CD4-positive, alpha-beta T cell treated with Interleukin-15 for 4 hours (primary cell): ENCODE data around the gene FEZ2.

Source experiments
- DNase-seq: peaks from one replicate; pipeline ENCODE4 v3.0.0-alpha.2; 2020; ENCODE audit warnings: low spot score

FEZ2 gene

GRCh38 chr2:36561237-36561944, 36.6 kb downstream of the FEZ2 start:
- DNase-seq = no peak

GRCh38 chr2:36560726-36561125, 37.2 kb downstream of the FEZ2 start:
- DNase-seq = no peak

GRCh38 chr2:36559221-36559942, 38.6 kb downstream of the FEZ2 start:
- no peak for DNase-seq

GRCh38 chr2:36556842-36557241, 41.1 kb downstream of the FEZ2 start:
- DNase-seq = no peak

- no peak for DNase-seq
These were observed 42.2 kb downstream of the FEZ2 start for GRCh38 chr2:36555789-36556188.

GRCh38 chr2:36554531-36554930, 43.4 kb downstream of the FEZ2 start:
- no peak for DNase-seq

GRCh38 chr2:36553683-36554082, 44.3 kb downstream of the FEZ2 start:
- no peak for DNase-seq

- DNase-seq = no peak
These were observed 48.0 kb downstream of the FEZ2 start for GRCh38 chr2:36550006-36550405.

- DNase-seq = no peak
These were observed 48.8 kb downstream of the FEZ2 start for GRCh38 chr2:36549165-36549574.

GRCh38 chr2:36547906-36548305, 50.1 kb downstream of the FEZ2 start:
- no peak for DNase-seq

GRCh38 chr2:36545871-36546416, 52.0 kb downstream of the FEZ2 start:
- DNase-seq = no peak

GRCh38 chr2:36544638-36545338, 53.2 kb downstream of the FEZ2 start:
- no peak for DNase-seq

- no peak for DNase-seq
These were observed 55.9 kb downstream of the FEZ2 start for GRCh38 chr2:36541891-36542595.

- DNase-seq = no peak
These were observed 56.8 kb downstream of the FEZ2 start for GRCh38 chr2:36540986-36541754.

GRCh38 chr2:36539631-36540030, 58.3 kb downstream of the FEZ2 start:
- no peak for DNase-seq

- no peak for DNase-seq
These were observed 59.6 kb downstream of the FEZ2 start for GRCh38 chr2:36538335-36538734.

- DNase-seq = no peak
These were observed 61.2 kb downstream of the FEZ2 start for GRCh38 chr2:36536776-36537175.

- no peak for DNase-seq
These were observed 62.9 kb downstream of the FEZ2 start for GRCh38 chr2:36535099-36535498.

GRCh38 chr2:36534275-36534799, 63.6 kb downstream of the FEZ2 start:
- no peak for DNase-seq

GRCh38 chr2:36530983-36531354, 67.0 kb downstream of the FEZ2 start:
- DNase-seq = no peak
